PC-3 (cell line): Measurements from ENCODE around the gene TSBP1. TPM values are rescaled to one million over a fixed set of nuclear protein-coding genes. Genes with fewer than 3 reads are reported as not detected.

ENCODE experiments used
- ATAC-seq: fragments of 200-7000 bp; cut with Tn5 transposase; 2 replicates; pipeline ENCODE4 v1.9.1; 2020; ENCODE audit warnings: mild to moderate bottlenecking, moderate library complexity
- BruUV-seq: library from RNA; stranded (reverse); fragments of 400-500 nt; replicated peaks from 2 replicates; lab custom pipeline; 2021; lab: Mats Ljungman, UMichigan
- CTCF ChIA-PET: fragments of 300-600 bp; sonication (Branson Sonifier 250); formaldehyde crosslinking; loops from one replicate; lab custom pipeline; 2022; ENCODE audit warnings: antibody characterized with exemption; lab: Charles Lee
- POLR2A ChIA-PET: fragments of 300-600 bp; sonication (Branson Sonifier 250); formaldehyde crosslinking; loops from one replicate; lab custom pipeline; 2022; ENCODE audit warnings: antibody characterized with exemption; ENCODE audit not compliant: unreplicated experiment; lab: Charles Lee
- DNase-seq: peaks from one replicate; pipeline ENCODE4 v3.0.0-alpha.2; 2015
- H2AFZ ChIP-seq: fragments of 300-600 bp; sonication (generic); 2 replicates; pipeline ENCODE4 v1.6.0; 2016; ENCODE audit warnings: antibody characterized with exemption, low read length
- H3F3A ChIP-seq: fragments of 300-600 bp; sonication (generic); one replicate; pipeline ENCODE4 v1.6.0; 2017; ENCODE audit warnings: antibody characterized with exemption, low read length, control low read depth, mild to moderate bottlenecking; ENCODE audit not compliant: unreplicated experiment
- H3K27ac ChIP-seq: fragments of 300-600 bp; sonication (generic); 2 replicates; pipeline ENCODE4 v1.5.1; 2016; ENCODE audit warnings: mild to moderate bottlenecking, low read length
- H3K27me3 ChIP-seq: fragments of 300-600 bp; sonication (generic); 2 replicates; pipeline ENCODE4 v1.6.1; 2016; ENCODE audit warnings: low read length, mixed read lengths
- H3K36me3 ChIP-seq: fragments of 300-600 bp; sonication (generic); 2 replicates; pipeline ENCODE4 v1.6.1; 2016; ENCODE audit warnings: low read depth, mixed run types, low read length, mixed read lengths
- H3K4me1 ChIP-seq: fragments of 300-600 bp; sonication (generic); 2 replicates; pipeline ENCODE4 v1.5.1; 2016; ENCODE audit warnings: low read length; ENCODE audit not compliant: insufficient read depth
- H3K4me2 ChIP-seq: fragments of 300-600 bp; sonication (generic); 2 replicates; pipeline ENCODE4 v1.6.0; 2016; ENCODE audit warnings: low read length
- H3K4me3 ChIP-seq: fragments of 300-600 bp; sonication (generic); 2 replicates; pipeline ENCODE4 v1.5.1; 2016; ENCODE audit warnings: mild to moderate bottlenecking, low read length, mixed read lengths
- H3K79me2 ChIP-seq: fragments of 300-600 bp; sonication (generic); 2 replicates; pipeline ENCODE4 v1.6.1; 2017; ENCODE audit warnings: low read length, mixed read lengths
- H3K9ac ChIP-seq: fragments of 300-600 bp; sonication (generic); 2 replicates; pipeline ENCODE4 v1.6.0; 2016; ENCODE audit warnings: mild to moderate bottlenecking, low read length
- H3K9me2 ChIP-seq: fragments of 300-600 bp; sonication (generic); replicated peaks from 2 replicates; pipeline ENCODE4 v1.6.1; 2016; ENCODE audit warnings: mixed run types, low read length, mixed read lengths
- H3K9me3 ChIP-seq: fragments of 300-600 bp; sonication (generic); 2 replicates; pipeline ENCODE4 v1.6.1; 2016; ENCODE audit warnings: low read length, mixed read lengths
- H4K20me1 ChIP-seq: fragments of 300-600 bp; sonication (generic); 2 replicates; pipeline ENCODE4 v1.6.1; 2016; ENCODE audit warnings: low read length, mixed read lengths
- CTCF ChIP-seq: fragments of 300-600 bp; sonication (generic); conservative IDR thresholded peaks from 2 replicates; pipeline ENCODE4 v1.5.1; 2017; ENCODE audit warnings: antibody characterized with exemption, low read depth, mild to moderate bottlenecking, low read length
- EZH2 ChIP-seq: fragments of 300-600 bp; sonication (generic); IDR thresholded peaks from one replicate; pipeline ENCODE4 v1.6.1; 2017; ENCODE audit warnings: antibody characterized with exemption, mild to moderate bottlenecking, low read length; ENCODE audit not compliant: unreplicated experiment
- EZH2phosphoT487 ChIP-seq: fragments of 300-600 bp; sonication (generic); IDR thresholded peaks from 2 replicates; pipeline ENCODE4 v1.6.1; 2018; ENCODE audit warnings: mild to moderate bottlenecking, antibody characterized with exemption, low read length, borderline replicate concordance
- intact Hi-C: fragments of 100-400 bp; cut with micrococcal nuclease; formaldehyde crosslinking; loops from 2 replicates; pipeline ENCODE4 v1.9.0; 2023
- total RNA-seq: library from RNA; depleted of rRNA; stranded (reverse); fragments of >200 nt; gene quantifications from 2 replicates; pipeline ENCODE4 v1.2.3, GENCODE V29; 2014

The TSBP1 gene
- total RNA-seq, 1 experiment from 2014 or later: not detected

- Histone ChIP-seq H3F3A (no peaks in the 10 kb centered on the region), H3K4me2 (no peak overlapping the region), H3K9ac (no peak overlapping the region), H3K4me3 (no peak overlapping the region), H3K9me3 (no peaks in the 10 kb centered on the region), H4K20me1 (no peaks in the 10 kb centered on the region), H3K79me2 (no peaks in the 10 kb centered on the region), H3K4me1 (no peaks in the 10 kb centered on the region), H2AFZ (no peak overlapping the region), H3K27ac (no peak overlapping the region), H3K27me3 (no peaks in the 10 kb centered on the region), H3K9me2 (no peaks in the 10 kb centered on the region), H3K36me3 (no peaks in the 10 kb centered on the region)
- ChIA-PET POLR2A (no interaction called here), CTCF (no interaction called here)
- intact Hi-C loops: no loop called here
- no peak for ATAC-seq
- DNase-seq: no peak
- TF ChIP-seq EZH2 (no peak), EZH2phosphoT487 (no peak), CTCF (no peak)
- BruUV-seq: no TSS peak
These were observed 31.5 kb downstream of the TSBP1 start for GRCh38 chr6:32340242-32340641.

GRCh38 chr6:32337186-32337805 lies 34.4 kb downstream of the TSBP1 start:
- CTCF ChIA-PET: no interaction called here
- H3K36me3 ChIP-seq: no peaks in the 10 kb centered on the region
- intact Hi-C loops: no loop called here

More at GRCh38 chr6:32337186-32337805, 34.4 kb downstream of the TSBP1 start:
- Histone ChIP-seq H4K20me1 (no peaks in the 10 kb centered on the region), H3F3A (no peaks in the 10 kb centered on the region), H3K9me3 (no peaks in the 10 kb centered on the region), H2AFZ (no peak overlapping the region), H3K27me3 (no peaks in the 10 kb centered on the region), H3K4me1 (no peaks in the 10 kb centered on the region), H3K9ac (no peak overlapping the region), H3K79me2 (no peaks in the 10 kb centered on the region), H3K9me2 (no peaks in the 10 kb centered on the region), H3K4me2 (no peak overlapping the region), H3K4me3 (no peak overlapping the region), H3K27ac (no peak overlapping the region)
- DNase-seq: no peak
- ATAC-seq: no peak
- BruUV-seq: no TSS peak
- POLR2A ChIA-PET: no interaction called here
- TF ChIP-seq EZH2phosphoT487: no peak
- TF ChIP-seq EZH2: no peak
- TF ChIP-seq CTCF: no peak
